Left ventricle myocardium inferior (tissue), 1 donor: ENCODE results near the gene DEF6. TPM values are rescaled to one million over a fixed set of nuclear protein-coding genes. Genes with fewer than 3 reads are reported as not detected.
A peak's percentile ranks its signal among the peaks of the same experiment; 100 is the strongest.

Source experiments
- DNase-seq: peaks from one replicate; pipeline ENCODE4 v3.0.0-alpha.2; 2020
- H3K27ac ChIP-seq: fragments of 200-600 bp; replicated peaks from 2 replicates; pipeline ENCODE4 v1.8.0; 2021
- H3K27me3 ChIP-seq: fragments of 200-600 bp; 2 replicates; pipeline ENCODE4 v1.8.0; 2021; ENCODE audit warnings: low read depth
- H3K36me3 ChIP-seq: fragments of 200-600 bp; 2 replicates; pipeline ENCODE4 v1.8.0; 2021
- H3K4me1 ChIP-seq: fragments of 200-600 bp; 2 replicates; pipeline ENCODE4 v1.8.0; 2021
- H3K4me3 ChIP-seq: fragments of 200-600 bp; 2 replicates; pipeline ENCODE4 v1.8.0; 2021; ENCODE audit warnings: mild to moderate bottlenecking, moderate library complexity
- H3K9me3 ChIP-seq: fragments of 200-600 bp; replicated peaks from 2 replicates; pipeline ENCODE4 v1.8.0; 2021
- CTCF ChIP-seq: fragments of 200-600 bp; IDR thresholded peaks from 2 replicates; pipeline ENCODE4 v1.8.0; 2021; ENCODE audit warnings: antibody characterized with exemption, mild to moderate bottlenecking, borderline replicate concordance
- intact Hi-C: fragments of 100-400 bp; cut with micrococcal nuclease; formaldehyde crosslinking; loops from one replicate; pipeline ENCODE4 v1.11.0; 2022
- long read RNA-seq: library from polyadenylated mRNA; unstranded; transcript quantifications from one replicate; pipeline ENCODE4 v2.0.0, GENCODE V29; 2021
- total RNA-seq: library from RNA; stranded (reverse); fragmentation: NEBNext Ultra II Directional; extraction: Animal tissue kit (Norgen Biotek cat#: 25700); gene quantifications from one replicate; pipeline ENCODE4 v1.2.1, GENCODE V29; 2021
- donor health status: DM: no; HTN: yes; CAD: no; lungs with severe emphysema.

The DEF6 gene
- total RNA-seq = 1.0 TPM
- long read RNA-seq, partial matches to known transcripts = 0 of 3 reads
- long read RNA-seq, other reads (novel, unspliced or antisense) = 0 of 3 reads

- H3K27ac ChIP-seq = peak within 1 kb of the TSS; percentile 61
- no peaks in the 10 kb centered on the region for H3K9me3 ChIP-seq
- DNase-seq = peak; percentile 82
- H3K36me3 ChIP-seq = peaks cover 21% of the 10 kb centered on the region
- peaks cover 34% of the 10 kb centered on the region for H3K4me1 ChIP-seq
- no peaks in the 10 kb centered on the region for H3K27me3 ChIP-seq
- peak within 1 kb of the TSS; percentile 63 for H3K4me3 ChIP-seq
- peak; percentile 82 for TF ChIP-seq CTCF
- intact Hi-C loops = no loop called here
Observed at GRCh38 chr6:35297601-35298481, at the start of gene DEF6. DEF6 (plus strand) TSS chr6:35297818; CDS start chr6:35297857, 39 bp downstream.

GRCh38 chr6:35248300-35248699, 49.3 kb upstream of the DEF6 start:
- DNase-seq = no peak
- no peak for TF ChIP-seq CTCF
- intact Hi-C loops = loop anchor here (10.0 kb wide), 1 partner anchor 103 kb away; the partner anchor contains the start of gene TCP11
- Histone ChIP-seq H3K4me1 (peaks cover 45% of the 10 kb centered on the region), H3K27ac (peak overlapping the region; percentile 45), H3K4me3 (no peak overlapping the region), H3K36me3 (peaks cover 30% of the 10 kb centered on the region), H3K27me3 (no peaks in the 10 kb centered on the region), H3K9me3 (no peaks in the 10 kb centered on the region)

- TF ChIP-seq CTCF = no peak
- no peaks in the 10 kb centered on the region for H3K9me3 ChIP-seq
- H3K4me1 ChIP-seq = peaks cover 50% of the 10 kb centered on the region
- H3K27ac ChIP-seq = peak overlapping the region; percentile 45
- intact Hi-C loops = loop anchor here (10.0 kb wide), 1 partner anchor 104 kb away; the partner anchor contains the start of gene TCP11
- peaks cover 23% of the 10 kb centered on the region for H3K36me3 ChIP-seq
- DNase-seq = no peak
- H3K27me3 ChIP-seq = no peaks in the 10 kb centered on the region
- H3K4me3 ChIP-seq = no peak overlapping the region
Observed at GRCh38 chr6:35248965-35249364, 48.7 kb upstream of the DEF6 start.

GRCh38 chr6:35251949-35252348, 45.7 kb upstream of the DEF6 start:
- TF ChIP-seq CTCF = no peak
- no peaks in the 10 kb centered on the region for H3K27me3 ChIP-seq
- H3K4me1 ChIP-seq = peaks cover 50% of the 10 kb centered on the region
- intact Hi-C loops = no loop called here
- H3K36me3 ChIP-seq = no peaks in the 10 kb centered on the region
- DNase-seq = no peak
- H3K4me3 ChIP-seq = no peak overlapping the region
- H3K9me3 ChIP-seq = no peaks in the 10 kb centered on the region
- H3K27ac ChIP-seq = no peak overlapping the region

GRCh38 chr6:35253249-35253648, 44.4 kb upstream of the DEF6 start:
- H3K4me3 ChIP-seq = no peak overlapping the region
- no peaks in the 10 kb centered on the region for H3K27me3 ChIP-seq
- H3K9me3 ChIP-seq = no peaks in the 10 kb centered on the region
- H3K4me1 ChIP-seq = peaks cover 55% of the 10 kb centered on the region
- H3K36me3 ChIP-seq = no peaks in the 10 kb centered on the region
- no peak for TF ChIP-seq CTCF
- intact Hi-C loops = no loop called here
- no peak overlapping the region for H3K27ac ChIP-seq
- DNase-seq = no peak
